ENCODE results near the gene AIG1. TPM values are rescaled to one million over a fixed set of nuclear protein-coding genes. Genes with fewer than 3 reads are reported as not detected.

The AIG1 gene
- total RNA-seq, 1 donor from 2014 or later, result 37.1 TPM

- Mint-ChIP-seq H3K4me1 (peaks cover 12% of the 10 kb centered on the region), H3K27ac (no peak overlapping the region), H3K27me3 (ENCODE audit: insufficient read depth, low read depth) (no peaks in the 10 kb centered on the region), H3K4me3 (no peak overlapping the region), H3K9me3 (no peaks in the 10 kb centered on the region), H3K36me3 (peaks cover 3% of the 10 kb centered on the region)
- no peak overlapping the region for H3K4me2 ChIP-seq
- H3K27ac ChIP-seq, result no peak overlapping the region
- H4K20me1 ChIP-seq (ENCODE audit: low read depth), result no peaks in the 10 kb centered on the region
- H3K9ac ChIP-seq, result no peak overlapping the region
- H2AFZ ChIP-seq (replicated peaks), result no peak overlapping the region
- H3K9me3 ChIP-seq (ENCODE audit: low read depth), result no peaks in the 10 kb centered on the region
- no peak for DNase-seq (ENCODE audit: low spot score)
- H3K27me3 ChIP-seq, result no peaks in the 10 kb centered on the region
- no peak for TF ChIP-seq EZH2 (IDR thresholded peaks at IDR 0.05)
- no peak for TF ChIP-seq EZH2phosphoT487 (IDR thresholded peaks at IDR 0.05)
- TF ChIP-seq, protein P1, sequence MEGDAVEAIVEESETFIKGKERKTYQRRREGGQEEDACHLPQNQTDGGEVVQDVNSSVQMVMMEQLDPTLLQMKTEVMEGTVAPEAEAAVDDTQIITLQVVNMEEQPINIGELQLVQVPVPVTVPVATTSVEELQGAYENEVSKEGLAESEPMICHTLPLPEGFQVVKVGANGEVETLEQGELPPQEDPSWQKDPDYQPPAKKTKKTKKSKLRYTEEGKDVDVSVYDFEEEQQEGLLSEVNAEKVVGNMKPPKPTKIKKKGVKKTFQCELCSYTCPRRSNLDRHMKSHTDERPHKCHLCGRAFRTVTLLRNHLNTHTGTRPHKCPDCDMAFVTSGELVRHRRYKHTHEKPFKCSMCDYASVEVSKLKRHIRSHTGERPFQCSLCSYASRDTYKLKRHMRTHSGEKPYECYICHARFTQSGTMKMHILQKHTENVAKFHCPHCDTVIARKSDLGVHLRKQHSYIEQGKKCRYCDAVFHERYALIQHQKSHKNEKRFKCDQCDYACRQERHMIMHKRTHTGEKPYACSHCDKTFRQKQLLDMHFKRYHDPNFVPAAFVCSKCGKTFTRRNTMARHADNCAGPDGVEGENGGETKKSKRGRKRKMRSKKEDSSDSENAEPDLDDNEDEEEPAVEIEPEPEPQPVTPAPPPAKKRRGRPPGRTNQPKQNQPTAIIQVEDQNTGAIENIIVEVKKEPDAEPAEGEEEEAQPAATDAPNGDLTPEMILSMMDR (IDR thresholded peaks at IDR 0.05), result no peak
- no peak overlapping the region for H3K4me3 ChIP-seq
- no peaks in the 10 kb centered on the region for H3K79me2 ChIP-seq (ENCODE audit: low read depth)
- H3K4me1 ChIP-seq, result no peaks in the 10 kb centered on the region
- no peaks in the 10 kb centered on the region for H3F3A ChIP-seq (ENCODE audit: low read depth)
- H3K36me3 ChIP-seq, result no peaks in the 10 kb centered on the region
These were observed 138.6 kb downstream of the AIG1 start for GRCh38 chr6:143199291-143199690.

DNA sequence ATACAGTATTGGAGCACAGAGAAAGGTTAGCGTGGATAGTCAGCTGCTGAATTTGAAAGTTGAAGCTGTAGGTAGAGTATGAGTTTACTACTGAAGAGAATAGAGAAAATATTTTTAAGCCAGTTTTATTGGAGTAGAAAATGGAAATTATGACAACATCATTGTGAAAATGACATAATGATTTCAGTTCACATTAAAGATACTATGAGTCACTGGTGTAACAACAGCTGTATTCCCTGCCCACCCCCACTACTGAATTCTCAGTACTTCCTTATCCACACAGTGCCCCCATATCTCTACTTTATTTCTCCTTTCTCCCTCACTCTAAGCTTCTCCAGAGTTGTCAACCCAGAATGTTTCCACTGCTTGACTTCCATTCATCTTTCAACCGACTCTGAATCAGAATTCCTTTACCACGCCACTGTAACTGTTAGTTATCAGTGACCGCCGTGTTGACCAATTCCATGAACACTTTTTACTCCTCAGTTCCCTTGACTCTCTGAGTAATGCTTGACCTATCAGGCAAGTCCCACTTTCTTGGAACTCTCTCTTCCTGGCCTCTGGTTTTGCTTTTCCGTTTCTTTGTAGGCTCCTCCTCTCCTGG lies 139.6 kb downstream of the AIG1 start:
- Histone ChIP-seq H3K4me1 (no peaks in the 10 kb centered on the region), H3K27ac (no peak overlapping the region), H3K27me3 (no peaks in the 10 kb centered on the region), H3K4me3 (no peak overlapping the region), H3K9ac (no peak overlapping the region), H4K20me1 (ENCODE audit: low read depth) (no peaks in the 10 kb centered on the region), H3F3A (ENCODE audit: low read depth) (no peaks in the 10 kb centered on the region), H3K9me3 (ENCODE audit: low read depth) (no peaks in the 10 kb centered on the region), H3K36me3 (no peaks in the 10 kb centered on the region), H2AFZ (replicated peaks) (no peak overlapping the region), H3K79me2 (ENCODE audit: low read depth) (no peaks in the 10 kb centered on the region), H3K4me2 (no peak overlapping the region)
- TF ChIP-seq EZH2phosphoT487 (IDR thresholded peaks at IDR 0.05), result no peak
- TF ChIP-seq, protein P1 (IDR thresholded peaks at IDR 0.05), result no peak
- no peak for TF ChIP-seq EZH2 (IDR thresholded peaks at IDR 0.05)
- H3K27me3 Mint-ChIP-seq (ENCODE audit: insufficient read depth, low read depth), result no peaks in the 10 kb centered on the region
- no peaks in the 10 kb centered on the region for H3K9me3 Mint-ChIP-seq
- peaks cover 3% of the 10 kb centered on the region for H3K36me3 Mint-ChIP-seq
- peaks cover 12% of the 10 kb centered on the region for H3K4me1 Mint-ChIP-seq
- no peak overlapping the region for H3K4me3 Mint-ChIP-seq
- DNase-seq (ENCODE audit: low spot score), result no peak
- H3K27ac Mint-ChIP-seq, result no peak overlapping the region

DNA sequence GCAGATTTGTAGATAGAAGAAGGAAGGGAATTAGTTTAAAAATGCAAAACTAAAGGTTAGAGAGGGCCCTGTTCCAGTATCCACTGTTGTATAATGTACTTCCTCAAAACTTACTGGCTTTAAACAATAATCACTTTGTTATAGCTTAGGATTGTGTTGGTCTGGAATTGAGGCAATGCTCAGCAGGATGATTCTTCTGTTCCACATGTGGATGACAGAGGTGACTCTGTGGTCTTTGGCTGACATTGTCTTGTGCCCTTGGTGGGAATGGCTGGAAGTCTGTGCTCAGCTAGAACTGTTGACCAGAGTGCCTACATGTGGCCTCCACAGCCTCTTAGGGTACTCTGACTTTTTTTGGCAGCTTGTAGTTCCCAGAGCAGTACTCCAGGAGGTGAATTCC lies 143.4 kb downstream of the AIG1 start:
- Mint-ChIP-seq H3K36me3 (peaks cover 3% of the 10 kb centered on the region), H3K27ac (no peak overlapping the region), H3K27me3 (ENCODE audit: insufficient read depth, low read depth) (no peaks in the 10 kb centered on the region), H3K4me1 (no peaks in the 10 kb centered on the region), H3K4me3 (no peak overlapping the region), H3K9me3 (no peaks in the 10 kb centered on the region)
- no peak for DNase-seq (ENCODE audit: low spot score)
- no peaks in the 10 kb centered on the region for H3K79me2 ChIP-seq (ENCODE audit: low read depth)
- H3K9me3 ChIP-seq (ENCODE audit: low read depth), result no peaks in the 10 kb centered on the region
- H3K27me3 ChIP-seq, result no peaks in the 10 kb centered on the region
- TF ChIP-seq, protein P1 (IDR thresholded peaks at IDR 0.05), result no peak
- no peak for TF ChIP-seq EZH2phosphoT487 (IDR thresholded peaks at IDR 0.05)
- TF ChIP-seq EZH2 (IDR thresholded peaks at IDR 0.05), result no peak
- no peaks in the 10 kb centered on the region for H4K20me1 ChIP-seq (ENCODE audit: low read depth)
- no peak overlapping the region for H3K4me2 ChIP-seq
- H2AFZ ChIP-seq (replicated peaks), result no peak overlapping the region
- H3K9ac ChIP-seq, result no peak overlapping the region
- no peaks in the 10 kb centered on the region for H3K4me1 ChIP-seq
- no peak overlapping the region for H3K27ac ChIP-seq
- no peaks in the 10 kb centered on the region for H3K36me3 ChIP-seq
- no peak overlapping the region for H3K4me3 ChIP-seq
- no peaks in the 10 kb centered on the region for H3F3A ChIP-seq (ENCODE audit: low read depth)
